Measurements from ENCODE around the gene MANBA. TPM values are rescaled to one million over a fixed set of nuclear protein-coding genes. Genes with fewer than 3 reads are reported as not detected.
"Not testable (repeated sequence)": the region's sequence is repeated elsewhere in the genome, so short reads cannot be mapped to it uniquely, and the experiment has no call there.

The MANBA gene
- total RNA-seq, 1 donor from 2014 or later, result 22.4 TPM

GRCh38 chr4:102638621-102639020 is 122.1 kb downstream of the MANBA start:
- ATAC-seq (ENCODE audit: poor library complexity) (no peak), DNase-seq (no peak)
- intact Hi-C loops (cut with DNase I), result no loop called here

GRCh38 chr4:102637391-102637790 is 123.4 kb downstream of the MANBA start:
- DNase-seq, result no peak
- no peak for ATAC-seq (ENCODE audit: poor library complexity)
- intact Hi-C loops (cut with DNase I), result no loop called here

- no peak for ATAC-seq (ENCODE audit: poor library complexity)
- intact Hi-C loops (cut with DNase I), result no loop called here
Measured at GRCh38 chr4:102633100-102633499, 127.7 kb downstream of the MANBA start.

GRCh38 chr4:102632241-102633065 is 128.3 kb downstream of the MANBA start:
- ATAC-seq (ENCODE audit: poor library complexity) (no peak), DNase-seq (no peak)
- intact Hi-C loops (cut with DNase I), result no loop called here

More at GRCh38 chr4:102633100-102633499, 127.7 kb downstream of the MANBA start:
- DNase-seq, result no peak

- ATAC-seq (ENCODE audit: poor library complexity), result no peak
Measured at GRCh38 chr4:102631616-102632015, 129.2 kb downstream of the MANBA start.

GRCh38 chr4:102629673-102630072 is 131.1 kb downstream of the MANBA start:
- no peak for DNase-seq
- intact Hi-C loops (cut with DNase I), result loop anchor here (10.0 kb wide), 2 partner anchors 175 to 465 kb away; partner anchors contain the start of gene BDH2
- no peak for ATAC-seq (ENCODE audit: poor library complexity)

More at GRCh38 chr4:102631616-102632015, 129.2 kb downstream of the MANBA start:
- intact Hi-C loops (cut with DNase I), result no loop called here
- DNase-seq, result no peak

GRCh38 chr4:102627831-102628523 is 132.8 kb downstream of the MANBA start:
- intact Hi-C loops (cut with DNase I), result loop anchor here (10.0 kb wide), 2 partner anchors 173 to 467 kb away; partner anchors contain the start of gene BDH2
- DNase-seq (no peak), ATAC-seq (ENCODE audit: poor library complexity) (no peak)

GRCh38 chr4:102625232-102625930 is 135.4 kb downstream of the MANBA start:
- intact Hi-C loops (cut with DNase I), result loop anchor here (10.0 kb wide), 2 partner anchors 171 to 469 kb away; partner anchors contain the start of gene BDH2
- DNase-seq, result peak; percentile 62
- peak; percentile 62 for ATAC-seq (ENCODE audit: poor library complexity)

- intact Hi-C loops (cut with DNase I), result loop anchor here (10.0 kb wide), 2 partner anchors 170 to 470 kb away; partner anchors contain the start of gene BDH2
- DNase-seq, result no peak
- no peak for ATAC-seq (ENCODE audit: poor library complexity)
Measured at GRCh38 chr4:102624505-102624904, 136.3 kb downstream of the MANBA start.

GRCh38 chr4:102623622-102624021 is 137.1 kb downstream of the MANBA start:
- intact Hi-C loops (cut with DNase I), result loop anchor here (10.0 kb wide), 2 partner anchors 169 to 471 kb away; partner anchors contain the start of gene BDH2
- DNase-seq, result no peak

GRCh38 chr4:102620697-102621497 is 139.9 kb downstream of the MANBA start:
- no peak for DNase-seq
- intact Hi-C loops (cut with DNase I), result loop anchor here (1.0 to 10.0 kb wide), 3 partner anchors 166 to 474 kb away; partner anchors contain the start of gene BDH2
- ATAC-seq (ENCODE audit: poor library complexity), result peak; percentile 96

More at GRCh38 chr4:102623622-102624021, 137.1 kb downstream of the MANBA start:
- no peak for ATAC-seq (ENCODE audit: poor library complexity)

- intact Hi-C loops (cut with DNase I), result loop anchor here (10.0 kb wide), 2 partner anchors 165 to 475 kb away; partner anchors contain the start of gene BDH2
- not testable (repeated sequence) for DNase-seq
- peak; percentile 7 for ATAC-seq (ENCODE audit: poor library complexity)
Measured at GRCh38 chr4:102619776-102620631, 140.8 kb downstream of the MANBA start.

GRCh38 chr4:102619021-102619420 is 141.7 kb downstream of the MANBA start:
- intact Hi-C loops (cut with DNase I); ATAC-seq (ENCODE audit: poor library complexity); DNase-seq: not testable (repeated sequence)

GRCh38 chr4:102616636-102617035 is 144.1 kb downstream of the MANBA start:
- intact Hi-C loops (cut with DNase I), result no loop called here
- DNase-seq, result no peak
- ATAC-seq (ENCODE audit: poor library complexity), result no peak

- DNase-seq, result no peak
- intact Hi-C loops (cut with DNase I), result no loop called here
Measured at GRCh38 chr4:102614801-102615200, 146.0 kb downstream of the MANBA start.

GRCh38 chr4:102612824-102613366 is 147.9 kb downstream of the MANBA start:
- no peak for DNase-seq
- no peak for ATAC-seq (ENCODE audit: poor library complexity)
- intact Hi-C loops (cut with DNase I), result no loop called here

More at GRCh38 chr4:102614801-102615200, 146.0 kb downstream of the MANBA start:
- no peak for ATAC-seq (ENCODE audit: poor library complexity)

- ATAC-seq (ENCODE audit: poor library complexity), result no peak
- intact Hi-C loops (cut with DNase I), result no loop called here
- DNase-seq, result no peak
Measured at GRCh38 chr4:102612210-102612609, 148.6 kb downstream of the MANBA start.

Data from Right ventricle myocardium superior (tissue), 1 donor.